Neural cell (in vitro differentiated cells): ENCODE results near the gene IL6ST. TPM values are rescaled to one million over a fixed set of nuclear protein-coding genes. Genes with fewer than 3 reads are reported as not detected.

Experiments
- H2AFZ ChIP-seq: fragments of 200-600, 300-800 bp; sonication (generic), shearing (Covaris generic); 2 replicates; pipeline ENCODE4 v1.6.0; 2014; ENCODE audit warnings: low read depth, mild to moderate bottlenecking, antibody characterized with exemption, low read length, moderate library complexity
- H3F3A ChIP-seq: fragments of 200-600 bp; shearing (Covaris generic); 2 replicates; pipeline ENCODE4 v1.6.1; 2016; ENCODE audit warnings: mild to moderate bottlenecking, moderate library complexity, mixed read lengths, antibody characterized with exemption, low read length; ENCODE audit not compliant: insufficient read depth, poor library complexity, severe bottlenecking
- H3K27ac ChIP-seq: fragments of 200-600, 300-800 bp; sonication (generic), shearing (Covaris generic); 2 replicates; pipeline ENCODE4 v1.5.1; 2014; ENCODE audit warnings: mild to moderate bottlenecking, low read length, moderate library complexity
- H3K27me3 ChIP-seq: fragments of 300-800, 200-600 bp; sonication (generic), shearing (Covaris generic); 2 replicates; pipeline ENCODE4 v1.6.0; 2014; ENCODE audit warnings: mild to moderate bottlenecking, low read depth, low read length, moderate library complexity; ENCODE audit not compliant: insufficient read depth
- H3K36me3 ChIP-seq: fragments of 300-800, 200-600 bp; sonication (generic), shearing (Covaris generic); 2 replicates; pipeline ENCODE4 v1.5.1; 2014; ENCODE audit warnings: mild to moderate bottlenecking, antibody characterized with exemption, low read length, moderate library complexity; ENCODE audit not compliant: insufficient read depth
- H3K4me2 ChIP-seq: fragments of 300-800, 200-600 bp; sonication (generic), shearing (Covaris generic); 2 replicates; pipeline ENCODE4 v1.6.0; 2014; ENCODE audit warnings: mild to moderate bottlenecking, low read length
- H3K4me3 ChIP-seq: fragments of 300-800, 200-600 bp; sonication (generic), shearing (Covaris generic); 2 replicates; pipeline ENCODE4 v1.5.1; 2014; ENCODE audit warnings: mild to moderate bottlenecking, low read length, moderate library complexity
- H3K79me2 ChIP-seq: fragments of 200-600 bp; shearing (Covaris generic); replicated peaks from 2 replicates; pipeline ENCODE4 v1.6.0; 2014; ENCODE audit warnings: mild to moderate bottlenecking, low read length, moderate library complexity; ENCODE audit not compliant: insufficient read depth
- H3K9ac ChIP-seq: fragments of 300-800, 200-600 bp; sonication (generic), shearing (Covaris generic); 2 replicates; pipeline ENCODE4 v1.6.1; 2016; ENCODE audit warnings: mild to moderate bottlenecking, low read length, mixed read lengths
- H3K9me2 ChIP-seq: fragments of 200-600 bp; shearing (Covaris generic); 2 replicates; pipeline ENCODE4 v1.6.1; 2016; ENCODE audit warnings: mild to moderate bottlenecking, low read length, mixed read lengths; ENCODE audit not compliant: insufficient read depth
- H3K9me3 ChIP-seq: fragments of 200-600, 300-800 bp; sonication (generic), shearing (Covaris generic); 2 replicates; pipeline ENCODE4 v1.6.1; 2016; ENCODE audit warnings: mild to moderate bottlenecking, mixed run types, low read length, moderate library complexity, mixed read lengths
- H4K20me1 ChIP-seq: fragments of 200-600 bp; shearing (Covaris generic); 2 replicates; pipeline ENCODE4 v1.6.1; 2016; ENCODE audit warnings: mild to moderate bottlenecking, mixed run types; ENCODE audit not compliant: insufficient read depth
- EP300 ChIP-seq: fragments of 450-650 bp; conservative IDR thresholded peaks from 2 replicates; pipeline ENCODE4 v1.6.1; 2014; ENCODE audit warnings: antibody characterized with exemption, mild to moderate bottlenecking, moderate library complexity; ENCODE audit not compliant: poor library complexity, severe bottlenecking
- EZH2 ChIP-seq: fragments of 200-600, 300-800 bp; shearing (Covaris generic), sonication (generic); IDR thresholded peaks from 2 replicates; pipeline ENCODE4 v1.6.1; 2014; ENCODE audit warnings: antibody characterized with exemption, low read length, borderline replicate concordance, mild to moderate bottlenecking; ENCODE audit not compliant: insufficient read depth, poor library complexity, severe bottlenecking
- MXI1 ChIP-seq: fragments of 450-650 bp; conservative IDR thresholded peaks from 2 replicates; pipeline ENCODE4 v1.6.1; 2014; ENCODE audit warnings: antibody characterized with exemption, mild to moderate bottlenecking; ENCODE audit not compliant: poor library complexity, severe bottlenecking
- POLR2AphosphoS5 ChIP-seq: IDR thresholded peaks from 2 replicates; pipeline ENCODE4 v1.6.1; 2012
- RAD21 ChIP-seq: fragments of 450-650 bp; conservative IDR thresholded peaks from 2 replicates; pipeline ENCODE4 v1.6.1; 2014; ENCODE audit warnings: antibody characterized with exemption, mild to moderate bottlenecking, moderate library complexity
- REST ChIP-seq: IDR thresholded peaks from 2 replicates; pipeline ENCODE4 v1.6.1; 2012; ENCODE audit warnings: borderline replicate concordance
- SMC3 ChIP-seq: fragments of 450-650 bp; conservative IDR thresholded peaks from 2 replicates; pipeline ENCODE4 v1.6.1; 2014; ENCODE audit warnings: antibody characterized with exemption, mild to moderate bottlenecking, moderate library complexity; ENCODE audit not compliant: poor library complexity
- TAF1 ChIP-seq: IDR thresholded peaks from 2 replicates; pipeline ENCODE4 v1.6.1; 2012; ENCODE audit warnings: low read depth
- polyA plus RNA-seq: library from polyadenylated mRNA; depleted of rRNA; stranded (reverse); fragments of >200 nt; gene quantifications from 2 replicates; pipeline ENCODE4 v1.2.3, GENCODE V29; 2014
- TF ChIP-seq, protein P1 (sequence below): fragments of 450-650 bp; IDR thresholded peaks from 2 replicates; pipeline ENCODE4 v1.5.1; 2014; ENCODE audit warnings: antibody characterized with exemption, mild to moderate bottlenecking, moderate library complexity; ENCODE audit not compliant: poor library complexity, severe bottlenecking

IL6ST gene
- polyA plus RNA-seq, 1 donor from 2014 or later, result 19.7 TPM

DNA sequence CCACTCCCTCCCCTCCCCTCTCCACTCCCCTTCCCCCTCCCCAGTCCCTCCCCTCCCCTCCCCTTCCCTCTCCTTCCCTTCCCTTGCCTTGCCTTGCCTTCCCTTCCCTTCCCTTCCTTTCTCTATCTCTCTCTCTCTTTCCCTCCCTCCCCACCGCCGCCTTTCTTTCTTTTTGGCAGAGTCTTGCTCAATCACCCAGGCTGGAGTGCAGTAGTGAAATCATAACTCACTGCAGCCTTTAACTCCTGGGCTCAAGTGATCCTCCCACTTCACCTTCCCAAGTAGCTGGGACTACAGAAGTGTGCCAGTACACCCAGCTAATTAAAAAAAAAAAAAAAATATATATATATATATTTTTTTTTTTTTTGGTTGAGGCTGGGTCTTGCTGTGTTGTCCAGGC lies 98.1 kb downstream of the IL6ST start:
- Histone ChIP-seq H3K4me3 (no peak overlapping the region), H3K27ac (no peak overlapping the region), H3K79me2 (no peaks in the 10 kb centered on the region), H3K36me3 (no peaks in the 10 kb centered on the region), H3K9me2 (no peaks in the 10 kb centered on the region), H3K9me3 (no peaks in the 10 kb centered on the region), H4K20me1 (no peaks in the 10 kb centered on the region), H3F3A (no peaks in the 10 kb centered on the region), H2AFZ (no peak overlapping the region), H3K9ac (no peak overlapping the region), H3K4me2 (no peak overlapping the region), H3K27me3 (no peaks in the 10 kb centered on the region)
- TF ChIP-seq MXI1 (no peak), EZH2 (no peak), SMC3 (no peak), REST (no peak), RAD21 (no peak), POLR2AphosphoS5 (no peak), TAF1 (no peak), EP300 (no peak)
- TF ChIP-seq, protein P1, sequence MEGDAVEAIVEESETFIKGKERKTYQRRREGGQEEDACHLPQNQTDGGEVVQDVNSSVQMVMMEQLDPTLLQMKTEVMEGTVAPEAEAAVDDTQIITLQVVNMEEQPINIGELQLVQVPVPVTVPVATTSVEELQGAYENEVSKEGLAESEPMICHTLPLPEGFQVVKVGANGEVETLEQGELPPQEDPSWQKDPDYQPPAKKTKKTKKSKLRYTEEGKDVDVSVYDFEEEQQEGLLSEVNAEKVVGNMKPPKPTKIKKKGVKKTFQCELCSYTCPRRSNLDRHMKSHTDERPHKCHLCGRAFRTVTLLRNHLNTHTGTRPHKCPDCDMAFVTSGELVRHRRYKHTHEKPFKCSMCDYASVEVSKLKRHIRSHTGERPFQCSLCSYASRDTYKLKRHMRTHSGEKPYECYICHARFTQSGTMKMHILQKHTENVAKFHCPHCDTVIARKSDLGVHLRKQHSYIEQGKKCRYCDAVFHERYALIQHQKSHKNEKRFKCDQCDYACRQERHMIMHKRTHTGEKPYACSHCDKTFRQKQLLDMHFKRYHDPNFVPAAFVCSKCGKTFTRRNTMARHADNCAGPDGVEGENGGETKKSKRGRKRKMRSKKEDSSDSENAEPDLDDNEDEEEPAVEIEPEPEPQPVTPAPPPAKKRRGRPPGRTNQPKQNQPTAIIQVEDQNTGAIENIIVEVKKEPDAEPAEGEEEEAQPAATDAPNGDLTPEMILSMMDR, result no peak

DNA sequence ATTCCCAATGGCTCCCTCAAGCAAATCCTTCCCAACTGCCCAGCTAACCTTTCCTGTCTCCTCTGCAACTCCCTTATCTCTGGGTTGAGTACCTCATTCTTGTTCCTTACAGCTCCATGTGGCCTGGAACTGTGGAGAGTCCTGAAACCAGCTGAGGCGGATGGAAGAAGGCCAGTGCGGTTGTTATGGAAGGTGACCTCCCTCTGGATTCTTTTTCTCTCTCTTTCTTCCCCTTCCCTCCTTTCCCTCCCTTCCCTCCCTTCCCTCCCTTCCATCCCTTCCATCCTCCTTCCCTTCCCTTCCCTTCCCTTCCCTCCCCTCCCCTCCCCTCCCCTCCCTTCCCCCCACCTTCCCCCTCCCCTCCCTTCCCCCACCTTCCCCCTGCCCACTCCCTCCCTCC lies 98.5 kb downstream of the IL6ST start:
- Histone ChIP-seq H2AFZ (no peak overlapping the region), H3K27ac (no peak overlapping the region), H3K4me2 (no peak overlapping the region), H3K79me2 (no peaks in the 10 kb centered on the region), H3K9me2 (no peaks in the 10 kb centered on the region), H3K4me3 (no peak overlapping the region), H3K27me3 (no peaks in the 10 kb centered on the region), H3K9ac (no peak overlapping the region), H4K20me1 (no peaks in the 10 kb centered on the region), H3K36me3 (no peaks in the 10 kb centered on the region), H3F3A (no peaks in the 10 kb centered on the region), H3K9me3 (no peaks in the 10 kb centered on the region)
- TF ChIP-seq SMC3 (no peak), POLR2AphosphoS5 (no peak), RAD21 (no peak), TAF1 (no peak), REST (no peak)
